Measurements from ENCODE around the gene MCRIP2. TPM values are rescaled to one million over a fixed set of nuclear protein-coding genes. Genes with fewer than 3 reads are reported as not detected.

Gene MCRIP2
- total RNA-seq, 1 donor from 2014 or later = 20.4 TPM

GRCh38 chr16:668519-669171, 27.0 kb downstream of the MCRIP2 start:
- H3K4me3 ChIP-seq (ENCODE audit: low read length in 3 of 3) = peak overlapping the region; percentile 68 to 83 (median 81)
- H3K36me3 ChIP-seq (ENCODE audit: control insufficient read depth in 3 of 3, insufficient read depth in 3 of 3, low read length in 3 of 3) = peaks cover 32 to 40% (median 34%) of the 10 kb centered on the region in 3 donors
- no peaks in the 10 kb centered on the region for H3K9me3 ChIP-seq (ENCODE audit: control insufficient read depth in 3 of 3, low read length in 3 of 3)
- peaks cover 16 to 20% (median 17%) of the 10 kb centered on the region in 3 donors for H3K4me1 ChIP-seq (ENCODE audit: control insufficient read depth in 3 of 3, insufficient read depth in 3 of 3, low read length in 3 of 3)
- H3K27ac ChIP-seq (ENCODE audit: low read depth, low read length) = peak overlapping the region; percentile 69
- no peaks in the 10 kb centered on the region for H3K27me3 ChIP-seq (ENCODE audit: control insufficient read depth in 3 of 3, insufficient read depth in 3 of 3, low read length in 3 of 3)
- peak overlapping the region; percentile 81 to 90 (median 82) for H3K9ac ChIP-seq (ENCODE audit: low read depth in 1 of 3, low read length in 3 of 3)

GRCh38 chr16:669666-670065, 28.0 kb downstream of the MCRIP2 start:
- Histone ChIP-seq H3K9me3 (ENCODE audit: control insufficient read depth in 3 of 3, low read length in 3 of 3) (no peaks in the 10 kb centered on the region), H3K9ac (ENCODE audit: low read depth in 1 of 3, low read length in 3 of 3) (peak overlapping the region in 2 of 3 donors; percentile 3 to 82), H3K4me1 (ENCODE audit: control insufficient read depth in 3 of 3, insufficient read depth in 3 of 3, low read length in 3 of 3) (peaks cover 16 to 20% (median 18%) of the 10 kb centered on the region in 3 donors), H3K36me3 (ENCODE audit: control insufficient read depth in 3 of 3, insufficient read depth in 3 of 3, low read length in 3 of 3) (peaks cover 32 to 40% (median 37%) of the 10 kb centered on the region in 3 donors), H3K4me3 (ENCODE audit: low read length in 3 of 3) (no peak overlapping the region), H3K27ac (ENCODE audit: low read depth, low read length) (no peak overlapping the region), H3K27me3 (ENCODE audit: control insufficient read depth in 3 of 3, insufficient read depth in 3 of 3, low read length in 3 of 3) (peaks cover 0 to under 1% (median 0%) of the 10 kb centered on the region in 3 donors)

GRCh38 chr16:670485-671352, 29.1 kb downstream of the MCRIP2 start:
- H3K27me3 ChIP-seq (ENCODE audit: control insufficient read depth in 3 of 3, insufficient read depth in 3 of 3, low read length in 3 of 3) = peaks cover 0 to 7% (median 7%) of the 10 kb centered on the region in 3 donors
- H3K9me3 ChIP-seq (ENCODE audit: control insufficient read depth in 3 of 3, low read length in 3 of 3) = no peaks in the 10 kb centered on the region
- no peak overlapping the region for H3K9ac ChIP-seq (ENCODE audit: low read depth in 1 of 3, low read length in 3 of 3)
- no peak overlapping the region for H3K27ac ChIP-seq (ENCODE audit: low read depth, low read length)
- H3K4me3 ChIP-seq (ENCODE audit: low read length in 3 of 3) = no peak overlapping the region
- peaks cover 32 to 40% (median 37%) of the 10 kb centered on the region in 3 donors for H3K36me3 ChIP-seq (ENCODE audit: control insufficient read depth in 3 of 3, insufficient read depth in 3 of 3, low read length in 3 of 3)
- peaks cover 19 to 27% (median 24%) of the 10 kb centered on the region in 3 donors for H3K4me1 ChIP-seq (ENCODE audit: control insufficient read depth in 3 of 3, insufficient read depth in 3 of 3, low read length in 3 of 3)

GRCh38 chr16:671353-672131, 29.9 kb downstream of the MCRIP2 start:
- peaks cover 32 to 40% (median 37%) of the 10 kb centered on the region in 3 donors for H3K36me3 ChIP-seq (ENCODE audit: control insufficient read depth in 3 of 3, insufficient read depth in 3 of 3, low read length in 3 of 3)
- no peak overlapping the region for H3K4me3 ChIP-seq (ENCODE audit: low read length in 3 of 3)
- H3K27ac ChIP-seq (ENCODE audit: low read depth, low read length) = no peak overlapping the region
- no peak overlapping the region for H3K9ac ChIP-seq (ENCODE audit: low read depth in 1 of 3, low read length in 3 of 3)
- peaks cover 19 to 27% (median 25%) of the 10 kb centered on the region in 3 donors for H3K4me1 ChIP-seq (ENCODE audit: control insufficient read depth in 3 of 3, insufficient read depth in 3 of 3, low read length in 3 of 3)
- peaks cover 0 to 12% (median 7%) of the 10 kb centered on the region in 3 donors for H3K27me3 ChIP-seq (ENCODE audit: control insufficient read depth in 3 of 3, insufficient read depth in 3 of 3, low read length in 3 of 3)
- H3K9me3 ChIP-seq (ENCODE audit: control insufficient read depth in 3 of 3, low read length in 3 of 3) = no peaks in the 10 kb centered on the region

- Histone ChIP-seq H3K4me3 (ENCODE audit: low read length in 3 of 3) (no peak overlapping the region), H3K9ac (ENCODE audit: low read depth in 1 of 3, low read length in 3 of 3) (no peak overlapping the region), H3K9me3 (ENCODE audit: control insufficient read depth in 3 of 3, low read length in 3 of 3) (no peaks in the 10 kb centered on the region), H3K27ac (ENCODE audit: low read depth, low read length) (no peak overlapping the region), H3K36me3 (ENCODE audit: control insufficient read depth in 3 of 3, insufficient read depth in 3 of 3, low read length in 3 of 3) (peaks cover 32 to 40% (median 37%) of the 10 kb centered on the region in 3 donors), H3K27me3 (ENCODE audit: control insufficient read depth in 3 of 3, insufficient read depth in 3 of 3, low read length in 3 of 3) (peaks cover 0 to 15% (median 7%) of the 10 kb centered on the region in 3 donors), H3K4me1 (ENCODE audit: control insufficient read depth in 3 of 3, insufficient read depth in 3 of 3, low read length in 3 of 3) (peaks cover 16 to 23% (median 21%) of the 10 kb centered on the region in 3 donors)
These were observed 30.7 kb downstream of the MCRIP2 start for GRCh38 chr16:672371-672770.

GRCh38 chr16:672851-673250, 31.2 kb downstream of the MCRIP2 start:
- Histone ChIP-seq H3K27me3 (ENCODE audit: control insufficient read depth in 3 of 3, insufficient read depth in 3 of 3, low read length in 3 of 3) (peaks cover 0 to 16% (median 7%) of the 10 kb centered on the region in 3 donors), H3K4me1 (ENCODE audit: control insufficient read depth in 3 of 3, insufficient read depth in 3 of 3, low read length in 3 of 3) (peaks cover 12 to 19% (median 17%) of the 10 kb centered on the region in 3 donors), H3K36me3 (ENCODE audit: control insufficient read depth in 3 of 3, insufficient read depth in 3 of 3, low read length in 3 of 3) (peaks cover 32 to 40% (median 37%) of the 10 kb centered on the region in 3 donors), H3K9ac (ENCODE audit: low read depth in 1 of 3, low read length in 3 of 3) (no peak overlapping the region), H3K4me3 (ENCODE audit: low read length in 3 of 3) (no peak overlapping the region), H3K27ac (ENCODE audit: low read depth, low read length) (no peak overlapping the region), H3K9me3 (ENCODE audit: control insufficient read depth in 3 of 3, low read length in 3 of 3) (no peaks in the 10 kb centered on the region)

GRCh38 chr16:673399-673991, 31.9 kb downstream of the MCRIP2 start:
- peaks cover 32 to 40% (median 37%) of the 10 kb centered on the region in 3 donors for H3K36me3 ChIP-seq (ENCODE audit: control insufficient read depth in 3 of 3, insufficient read depth in 3 of 3, low read length in 3 of 3)
- no peak overlapping the region for H3K27ac ChIP-seq (ENCODE audit: low read depth, low read length)
- no peak overlapping the region for H3K4me3 ChIP-seq (ENCODE audit: low read length in 3 of 3)

GRCh38 chr16:674214-674881, 32.7 kb downstream of the MCRIP2 start:
- peaks cover 5 to 16% (median 10%) of the 10 kb centered on the region in 3 donors for H3K4me1 ChIP-seq (ENCODE audit: control insufficient read depth in 3 of 3, insufficient read depth in 3 of 3, low read length in 3 of 3)
- H3K27ac ChIP-seq (ENCODE audit: low read depth, low read length) = no peak overlapping the region
- H3K36me3 ChIP-seq (ENCODE audit: control insufficient read depth in 3 of 3, insufficient read depth in 3 of 3, low read length in 3 of 3) = peaks cover 30 to 37% (median 36%) of the 10 kb centered on the region in 3 donors
- H3K9ac ChIP-seq (ENCODE audit: low read depth in 1 of 3, low read length in 3 of 3) = peak overlapping the region in 2 of 3 donors; percentile 33 to 45
- H3K4me3 ChIP-seq (ENCODE audit: low read length in 3 of 3) = no peak overlapping the region
- no peaks in the 10 kb centered on the region for H3K9me3 ChIP-seq (ENCODE audit: control insufficient read depth in 3 of 3, low read length in 3 of 3)
- peaks cover 0 to 16% (median 7%) of the 10 kb centered on the region in 3 donors for H3K27me3 ChIP-seq (ENCODE audit: control insufficient read depth in 3 of 3, insufficient read depth in 3 of 3, low read length in 3 of 3)

More at GRCh38 chr16:673399-673991, 31.9 kb downstream of the MCRIP2 start:
- Histone ChIP-seq H3K4me1 (ENCODE audit: control insufficient read depth in 3 of 3, insufficient read depth in 3 of 3, low read length in 3 of 3) (peaks cover 12 to 18% (median 17%) of the 10 kb centered on the region in 3 donors), H3K9ac (ENCODE audit: low read depth in 1 of 3, low read length in 3 of 3) (no peak overlapping the region), H3K27me3 (ENCODE audit: control insufficient read depth in 3 of 3, insufficient read depth in 3 of 3, low read length in 3 of 3) (peaks cover 0 to 16% (median 7%) of the 10 kb centered on the region in 3 donors), H3K9me3 (ENCODE audit: control insufficient read depth in 3 of 3, low read length in 3 of 3) (no peaks in the 10 kb centered on the region)

Data from skeletal muscle tissue (tissue), 4 donors.